Caco-2 (cell line): ENCODE results near the gene ALK. TPM values are rescaled to one million over a fixed set of nuclear protein-coding genes. Genes with fewer than 3 reads are reported as not detected.

ENCODE experiments used
- BruUV-seq: library from RNA; stranded (reverse); fragments of 400-500 nt; replicated peaks from 2 replicates; lab custom pipeline; 2021; lab: Mats Ljungman, UMichigan
- CTCF ChIA-PET: fragments of 300-600 bp; sonication (Branson Sonifier 250); formaldehyde crosslinking; loops from one replicate; lab custom pipeline; 2022; ENCODE audit warnings: antibody characterized with exemption; lab: Charles Lee
- POLR2A ChIA-PET: fragments of 300-600 bp; sonication (Branson Sonifier 250); formaldehyde crosslinking; loops from one replicate; lab custom pipeline; 2022; ENCODE audit warnings: antibody characterized with exemption; lab: Charles Lee
- DNase-seq, 2 experiments: peaks; one replicate each; pipeline versions ENCODE4 v3.0.0 to v3.0.0-alpha.2; 2020 to 2022
- H3K27me3 ChIP-seq: replicated peaks from 2 replicates; pipeline ENCODE4 v1.6.0; 2011; ENCODE audit warnings: low read length; ENCODE audit not compliant: control insufficient read depth, insufficient read depth
- H3K36me3 ChIP-seq: 2 replicates; pipeline ENCODE4 v1.5.1; 2011; ENCODE audit warnings: low read length; ENCODE audit not compliant: control insufficient read depth, insufficient read depth
- H3K4me1 ChIP-seq: fragments of 250-450 bp; sonication (Bioruptor Pico); 2 replicates; pipeline ENCODE4 v1.5.1; 2020; ENCODE audit warnings: mild to moderate bottlenecking
- H3K4me3 ChIP-seq: 2 replicates; pipeline ENCODE4 v1.5.1; 2011; ENCODE audit warnings: low read depth, mild to moderate bottlenecking, control low read depth, low read length
- H3K9me3 ChIP-seq: fragments of 250-450 bp; sonication (Bioruptor Pico); 2 replicates; pipeline ENCODE4 v1.5.1; 2020; ENCODE audit warnings: mild to moderate bottlenecking, moderate library complexity
- H3K27ac Mint-ChIP-seq: one replicate; pipeline ENCODE4 v1.8.0; 2022; ENCODE audit warnings: mixed read lengths; ENCODE audit not compliant: unreplicated experiment
- H3K27me3 Mint-ChIP-seq: one replicate; pipeline ENCODE4 v1.8.0; 2022; ENCODE audit warnings: mixed read lengths; ENCODE audit not compliant: insufficient read depth, unreplicated experiment
- H3K36me3 Mint-ChIP-seq: one replicate; pipeline ENCODE4 v1.8.0; 2022; ENCODE audit warnings: mild to moderate bottlenecking, mixed read lengths; ENCODE audit not compliant: insufficient read depth, unreplicated experiment
- H3K4me1 Mint-ChIP-seq: one replicate; pipeline ENCODE4 v1.8.0; 2022; ENCODE audit warnings: low read depth, mixed read lengths; ENCODE audit not compliant: unreplicated experiment
- H3K4me3 Mint-ChIP-seq: one replicate; pipeline ENCODE4 v1.8.0; 2022; ENCODE audit warnings: mild to moderate bottlenecking, moderate library complexity, mixed read lengths; ENCODE audit not compliant: unreplicated experiment
- H3K9me3 Mint-ChIP-seq: one replicate; pipeline ENCODE4 v1.8.0; 2022; ENCODE audit warnings: mixed read lengths; ENCODE audit not compliant: unreplicated experiment
- CTCF ChIP-seq, 2 experiments: fragments of 200-600 bp in 1 of 2; IDR thresholded peaks; 1 replicate in 1 of 2; 2 replicates in 1 of 2; pipeline versions ENCODE4 v1.5.1 to v1.8.0; 2011 to 2022; ENCODE audit warnings: antibody characterized with exemption in 1 of 2, control low read depth in 1 of 2, inconsistent platforms in 1 of 2, low read depth in 1 of 2, low read length in 1 of 2, mild to moderate bottlenecking in 1 of 2, moderate library complexity in 1 of 2; ENCODE audit not compliant: insufficient read depth in 1 of 2, severe bottlenecking in 1 of 2, unreplicated experiment in 1 of 2
- intact Hi-C: fragments of 100-400 bp; cut with micrococcal nuclease; formaldehyde crosslinking; loops from one replicate; pipeline ENCODE4 v1.10.0; 2022; ENCODE audit not compliant: unreplicated experiment
- total RNA-seq: library from RNA; stranded (reverse); gene quantifications from 2 replicates; pipeline ENCODE4 v1.2.3, GENCODE V29; 2022

ALK gene
- total RNA-seq, 1 experiment from 2014 or later = 0.11 TPM

GRCh38 chr2:29417630-29418029, 503.8 kb downstream of the ALK start:
- TF ChIP-seq CTCF (IDR thresholded peaks at IDR 0.05; ENCODE audit: insufficient read depth in 1 of 2, low read depth in 1 of 2, low read length in 1 of 2, severe bottlenecking in 1 of 2, unreplicated experiment in 1 of 2) = no peak
- Mint-ChIP-seq H3K9me3 (no peaks in the 10 kb centered on the region), H3K27ac (no peak overlapping the region), H3K4me1 (no peaks in the 10 kb centered on the region), H3K4me3 (no peak overlapping the region), H3K36me3 (no peaks in the 10 kb centered on the region), H3K27me3 (peaks cover 21% of the 10 kb centered on the region)
- intact Hi-C loops = no loop called here
- no TSS peak for BruUV-seq
- H3K4me3 ChIP-seq = no peak overlapping the region
- CTCF ChIA-PET = no interaction called here
- no peaks in the 10 kb centered on the region for H3K4me1 ChIP-seq
- no peak for DNase-seq
- POLR2A ChIA-PET = no interaction called here
- no peaks in the 10 kb centered on the region for H3K9me3 ChIP-seq
- no peaks in the 10 kb centered on the region for H3K36me3 ChIP-seq
- peaks cover 2% of the 10 kb centered on the region; the same call in 1 of the 2 replicates for H3K27me3 ChIP-seq

- Histone ChIP-seq H3K9me3 (no peaks in the 10 kb centered on the region), H3K36me3 (no peaks in the 10 kb centered on the region), H3K4me3 (no peak overlapping the region), H3K27me3 (peaks cover 1% of the 10 kb centered on the region; the same call in 1 of the 2 replicates), H3K4me1 (no peaks in the 10 kb centered on the region)
- Mint-ChIP-seq H3K9me3 (peaks cover 10% of the 10 kb centered on the region), H3K27ac (no peak overlapping the region), H3K36me3 (no peaks in the 10 kb centered on the region), H3K27me3 (peaks cover 20% of the 10 kb centered on the region), H3K4me1 (no peaks in the 10 kb centered on the region), H3K4me3 (no peak overlapping the region)
- CTCF ChIA-PET = no interaction called here
- no peak for TF ChIP-seq CTCF (IDR thresholded peaks at IDR 0.05; ENCODE audit: insufficient read depth in 1 of 2, low read depth in 1 of 2, low read length in 1 of 2, severe bottlenecking in 1 of 2, unreplicated experiment in 1 of 2)
- no TSS peak for BruUV-seq
- POLR2A ChIA-PET = no interaction called here
- intact Hi-C loops = no loop called here
- no peak for DNase-seq
These were observed 509.0 kb downstream of the ALK start for GRCh38 chr2:29412197-29412925.

- Mint-ChIP-seq H3K36me3 (no peaks in the 10 kb centered on the region), H3K9me3 (no peaks in the 10 kb centered on the region), H3K4me1 (no peaks in the 10 kb centered on the region), H3K27ac (no peak overlapping the region), H3K4me3 (no peak overlapping the region), H3K27me3 (peaks cover 25% of the 10 kb centered on the region)
- no peak for TF ChIP-seq CTCF (IDR thresholded peaks at IDR 0.05; ENCODE audit: insufficient read depth in 1 of 2, low read depth in 1 of 2, low read length in 1 of 2, severe bottlenecking in 1 of 2, unreplicated experiment in 1 of 2)
- Histone ChIP-seq H3K4me3 (no peak overlapping the region), H3K9me3 (no peaks in the 10 kb centered on the region), H3K27me3 (peaks cover 1% of the 10 kb centered on the region; the same call in 1 of the 2 replicates), H3K36me3 (no peaks in the 10 kb centered on the region), H3K4me1 (no peaks in the 10 kb centered on the region)
- no TSS peak for BruUV-seq
- ChIA-PET CTCF (no interaction called here), POLR2A (no interaction called here)
- no peak for DNase-seq
- intact Hi-C loops = no loop called here
These were observed 515.7 kb downstream of the ALK start for GRCh38 chr2:29405707-29406106.
